Measurements from ENCODE around the gene SEL1L3.

DNA sequence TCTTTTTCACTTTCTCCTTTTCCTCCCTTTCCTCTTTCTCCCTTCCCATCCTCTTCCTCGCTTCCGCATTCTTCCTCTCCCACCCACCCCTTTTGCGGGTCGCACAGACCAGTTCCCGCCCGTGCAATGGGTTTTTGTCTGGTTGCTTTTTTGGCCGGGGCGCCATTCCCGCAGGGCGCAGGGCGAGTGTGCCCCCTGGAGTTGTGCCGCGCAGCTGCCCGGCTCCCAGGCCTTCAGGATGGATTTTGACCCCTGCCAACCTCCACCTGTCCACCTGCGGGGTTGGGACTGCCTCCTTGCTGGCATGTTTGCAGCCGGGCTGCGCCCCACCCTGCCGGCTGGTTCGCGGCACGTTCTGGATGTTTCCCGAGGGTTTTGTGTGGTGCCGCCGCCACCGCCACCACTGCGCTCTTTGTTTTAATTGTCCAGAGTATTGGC lies 578 bp upstream of the SEL1L3 start:
- TF ChIP-seq, protein P1, sequence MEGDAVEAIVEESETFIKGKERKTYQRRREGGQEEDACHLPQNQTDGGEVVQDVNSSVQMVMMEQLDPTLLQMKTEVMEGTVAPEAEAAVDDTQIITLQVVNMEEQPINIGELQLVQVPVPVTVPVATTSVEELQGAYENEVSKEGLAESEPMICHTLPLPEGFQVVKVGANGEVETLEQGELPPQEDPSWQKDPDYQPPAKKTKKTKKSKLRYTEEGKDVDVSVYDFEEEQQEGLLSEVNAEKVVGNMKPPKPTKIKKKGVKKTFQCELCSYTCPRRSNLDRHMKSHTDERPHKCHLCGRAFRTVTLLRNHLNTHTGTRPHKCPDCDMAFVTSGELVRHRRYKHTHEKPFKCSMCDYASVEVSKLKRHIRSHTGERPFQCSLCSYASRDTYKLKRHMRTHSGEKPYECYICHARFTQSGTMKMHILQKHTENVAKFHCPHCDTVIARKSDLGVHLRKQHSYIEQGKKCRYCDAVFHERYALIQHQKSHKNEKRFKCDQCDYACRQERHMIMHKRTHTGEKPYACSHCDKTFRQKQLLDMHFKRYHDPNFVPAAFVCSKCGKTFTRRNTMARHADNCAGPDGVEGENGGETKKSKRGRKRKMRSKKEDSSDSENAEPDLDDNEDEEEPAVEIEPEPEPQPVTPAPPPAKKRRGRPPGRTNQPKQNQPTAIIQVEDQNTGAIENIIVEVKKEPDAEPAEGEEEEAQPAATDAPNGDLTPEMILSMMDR (IDR thresholded peaks at IDR 0.05; ENCODE audit: insufficient read depth, low read depth, low read length) = no peak
- no peak for TF ChIP-seq EZH2 (IDR thresholded peaks at IDR 0.05; ENCODE audit: insufficient read depth, low read length)

Measured in astrocyte (in vitro differentiated cells and primary cell).